HG03135 (cell line): ENCODE measurements around the gene TBC1D10A.

Experiments used
- ATAC-seq: cut with Tn5 transposase; IDR thresholded peaks from one replicate; pipeline ENCODE4 v1.9.1; 2021; ENCODE audit warnings: mild to moderate bottlenecking, moderate library complexity; ENCODE audit not compliant: unreplicated experiment

Gene TBC1D10A

GRCh38 chr22:30249049-30250038, 77.4 kb downstream of the TBC1D10A start:
- no peak for ATAC-seq

- ATAC-seq, result no peak
These were observed 78.3 kb downstream of the TBC1D10A start for GRCh38 chr22:30248484-30248883.

- ATAC-seq, result no peak
These were observed 78.8 kb downstream of the TBC1D10A start for GRCh38 chr22:30247974-30248373.

GRCh38 chr22:30247561-30247960, 79.2 kb downstream of the TBC1D10A start:
- ATAC-seq, result no peak

GRCh38 chr22:30246814-30247376, 79.8 kb downstream of the TBC1D10A start:
- ATAC-seq, result no peak

GRCh38 chr22:30245985-30246813, 80.5 kb downstream of the TBC1D10A start, which contains the start of gene LIF:
TSS of gene LIF (minus strand) at chr22:30246759. CDS start at chr22:30246695, 64 bp downstream.
- no peak for ATAC-seq

- no peak for ATAC-seq
These were observed 81.4 kb downstream of the TBC1D10A start for GRCh38 chr22:30245181-30245984.

GRCh38 chr22:30244641-30245040, 82.1 kb downstream of the TBC1D10A start:
- no peak for ATAC-seq

- ATAC-seq, result no peak
These were observed 82.7 kb downstream of the TBC1D10A start for GRCh38 chr22:30244066-30244465.

- no peak for ATAC-seq
These were observed 83.1 kb downstream of the TBC1D10A start for GRCh38 chr22:30243661-30244060.
